Panc1 (cell line): ENCODE data around the gene SGPL1. TPM values are rescaled to one million over a fixed set of nuclear protein-coding genes. Genes with fewer than 3 reads are reported as not detected.

Experiments
- ATAC-seq: fragments of 200-7000 bp; cut with Tn5 transposase; 2 replicates; pipeline ENCODE4 v1.9.1; 2020; ENCODE audit warnings: mild to moderate bottlenecking, moderate library complexity
- BruUV-seq: library from RNA; stranded (reverse); fragments of 400-500 nt; replicated peaks from 2 replicates; lab custom pipeline; 2021; lab: Mats Ljungman, UMichigan
- CTCF ChIA-PET: fragments of 300-600 bp; sonication (Branson Sonifier 250); formaldehyde crosslinking; loops from one replicate; lab custom pipeline; 2022; ENCODE audit warnings: antibody characterized with exemption; lab: Charles Lee
- POLR2A ChIA-PET: fragments of 300-600 bp; sonication (Branson Sonifier 250); formaldehyde crosslinking; loops from one replicate; lab custom pipeline; 2022; ENCODE audit warnings: antibody characterized with exemption; lab: Charles Lee
- DNase-seq: peaks from one replicate; pipeline ENCODE4 v3.0.0-alpha.2; 2010; ENCODE audit warnings: low read depth, low spot score
- H3K27ac ChIP-seq: 2 replicates; pipeline ENCODE4 v1.5.1; 2011; ENCODE audit warnings: mild to moderate bottlenecking, low read length, inconsistent platforms
- H3K27me3 ChIP-seq: fragments of 200-500 bp; sonication (Bioruptor generic); 2 replicates; pipeline ENCODE4 v1.6.0; 2014; ENCODE audit warnings: low read length, inconsistent platforms; ENCODE audit not compliant: control insufficient read depth, insufficient read depth
- H3K36me3 ChIP-seq: fragments of 200-500 bp; sonication (Bioruptor generic); 2 replicates; pipeline ENCODE4 v1.5.1; 2014; ENCODE audit warnings: inconsistent platforms, mild to moderate bottlenecking, low read length, moderate library complexity; ENCODE audit not compliant: control insufficient read depth, insufficient read depth
- H3K4me1 ChIP-seq: 2 replicates; pipeline ENCODE4 v1.5.1; 2011; ENCODE audit warnings: inconsistent platforms, mild to moderate bottlenecking, low read length, moderate library complexity; ENCODE audit not compliant: control insufficient read depth, insufficient read depth
- H3K4me3 ChIP-seq, 2 experiments: 2 replicates each; pipeline ENCODE4 v1.5.1; 2011 to 2012; ENCODE audit warnings: low read depth in 2 of 2, low read length in 2 of 2, mild to moderate bottlenecking in 2 of 2, inconsistent platforms in 1 of 2, moderate library complexity in 1 of 2
- H3K9me3 ChIP-seq: fragments of 200-500 bp; sonication (Bioruptor generic); 2 replicates; pipeline ENCODE4 v1.5.1; 2014; ENCODE audit warnings: low read depth, mild to moderate bottlenecking, inconsistent platforms, low read length, moderate library complexity; ENCODE audit not compliant: control insufficient read depth, insufficient read depth
- POLR2AphosphoS5 ChIP-seq: IDR thresholded peaks from 2 replicates; pipeline ENCODE4 v1.6.1; 2012; ENCODE audit warnings: mild to moderate bottlenecking, low read depth, low read length, moderate library complexity
- SIN3A ChIP-seq: IDR thresholded peaks from 2 replicates; pipeline ENCODE4 v1.6.1; 2012; ENCODE audit warnings: low read depth, mild to moderate bottlenecking, low read length, moderate library complexity, borderline replicate concordance; ENCODE audit not compliant: insufficient read depth
- TCF7L2 ChIP-seq: IDR thresholded peaks from 2 replicates; pipeline ENCODE4 v1.6.1; 2011; ENCODE audit warnings: mild to moderate bottlenecking, low read depth, low read length, inconsistent platforms
- in situ Hi-C: cut with HindIII; loops from 2 replicates; pipeline ENCODE4 v1.10.0; 2016; ENCODE audit warnings: low sequenced_read_pairs, low pct_unique_long_range_greater_than_20kb
- intact Hi-C: fragments of 100-400 bp; cut with micrococcal nuclease; formaldehyde crosslinking; loops from one replicate; pipeline ENCODE4 v1.10.0; 2022; ENCODE audit not compliant: unreplicated experiment
- total RNA-seq: library from RNA; stranded (reverse); gene quantifications from one replicate; pipeline ENCODE4 v1.2.1, GENCODE V29; 2021; ENCODE audit not compliant: unreplicated experiment
- TF ChIP-seq, protein P1 (sequence below): fragments of 450-650 bp; IDR thresholded peaks from 2 replicates; pipeline ENCODE4 v1.5.1; 2017; ENCODE audit warnings: mild to moderate bottlenecking
- TF ChIP-seq, protein P2 (sequence below), 2 experiments: IDR thresholded peaks; 2 replicates each; pipeline ENCODE4 v1.6.1; 2011 to 2012; ENCODE audit warnings: low read depth in 2 of 2, control low read depth in 1 of 2, low read length in 1 of 2, mild to moderate bottlenecking in 1 of 2, moderate library complexity in 1 of 2; ENCODE audit not compliant: insufficient read depth in 1 of 2

SGPL1 gene
- total RNA-seq, 1 experiment from 2014 or later, result 103 TPM

- H3K4me1 ChIP-seq, result peaks cover 2% of the 10 kb centered on the region; the same call in 1 of the 2 replicates
Measured at GRCh38 chr10:70843776-70844489, 28.2 kb downstream of the SGPL1 start.

DNA sequence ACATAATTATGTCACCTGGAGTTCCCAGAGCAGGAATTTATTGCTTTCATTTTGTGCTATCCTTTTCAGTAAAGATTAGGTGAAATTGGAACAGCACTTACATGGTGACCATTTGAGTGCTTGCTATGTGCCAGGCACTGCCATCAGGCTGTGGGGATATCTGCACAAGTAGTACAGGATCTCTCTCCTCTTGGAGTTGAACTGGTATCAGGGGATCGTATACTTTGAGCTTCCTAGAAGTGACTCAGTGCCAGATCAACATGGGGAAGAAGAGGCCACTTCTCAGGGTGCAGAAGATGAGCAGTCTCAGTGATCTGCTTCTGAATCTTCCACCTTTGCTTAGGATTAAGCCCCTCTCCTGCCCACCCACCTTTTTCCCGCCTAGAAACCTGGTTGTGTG, 29.5 kb downstream of the SGPL1 start:
- Histone ChIP-seq H3K4me1 (peaks cover 15% of the 10 kb centered on the region), H3K4me3 (no peak overlapping the region), H3K9me3 (no peaks in the 10 kb centered on the region), H3K27me3 (no peaks in the 10 kb centered on the region), H3K36me3 (no peaks in the 10 kb centered on the region; the same call in 1 of the 2 replicates), H3K27ac (no peak overlapping the region)
- intact Hi-C loops (no loop called here), in situ Hi-C loops (no loop called here)
- CTCF ChIA-PET, result no interaction called here
- no TSS peak for BruUV-seq
- POLR2A ChIA-PET, result no interaction called here
- TF ChIP-seq TCF7L2 (no peak), POLR2AphosphoS5 (no peak), SIN3A (no peak)
- TF ChIP-seq, protein P1, sequence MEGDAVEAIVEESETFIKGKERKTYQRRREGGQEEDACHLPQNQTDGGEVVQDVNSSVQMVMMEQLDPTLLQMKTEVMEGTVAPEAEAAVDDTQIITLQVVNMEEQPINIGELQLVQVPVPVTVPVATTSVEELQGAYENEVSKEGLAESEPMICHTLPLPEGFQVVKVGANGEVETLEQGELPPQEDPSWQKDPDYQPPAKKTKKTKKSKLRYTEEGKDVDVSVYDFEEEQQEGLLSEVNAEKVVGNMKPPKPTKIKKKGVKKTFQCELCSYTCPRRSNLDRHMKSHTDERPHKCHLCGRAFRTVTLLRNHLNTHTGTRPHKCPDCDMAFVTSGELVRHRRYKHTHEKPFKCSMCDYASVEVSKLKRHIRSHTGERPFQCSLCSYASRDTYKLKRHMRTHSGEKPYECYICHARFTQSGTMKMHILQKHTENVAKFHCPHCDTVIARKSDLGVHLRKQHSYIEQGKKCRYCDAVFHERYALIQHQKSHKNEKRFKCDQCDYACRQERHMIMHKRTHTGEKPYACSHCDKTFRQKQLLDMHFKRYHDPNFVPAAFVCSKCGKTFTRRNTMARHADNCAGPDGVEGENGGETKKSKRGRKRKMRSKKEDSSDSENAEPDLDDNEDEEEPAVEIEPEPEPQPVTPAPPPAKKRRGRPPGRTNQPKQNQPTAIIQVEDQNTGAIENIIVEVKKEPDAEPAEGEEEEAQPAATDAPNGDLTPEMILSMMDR, result no peak
- TF ChIP-seq, protein P2, sequence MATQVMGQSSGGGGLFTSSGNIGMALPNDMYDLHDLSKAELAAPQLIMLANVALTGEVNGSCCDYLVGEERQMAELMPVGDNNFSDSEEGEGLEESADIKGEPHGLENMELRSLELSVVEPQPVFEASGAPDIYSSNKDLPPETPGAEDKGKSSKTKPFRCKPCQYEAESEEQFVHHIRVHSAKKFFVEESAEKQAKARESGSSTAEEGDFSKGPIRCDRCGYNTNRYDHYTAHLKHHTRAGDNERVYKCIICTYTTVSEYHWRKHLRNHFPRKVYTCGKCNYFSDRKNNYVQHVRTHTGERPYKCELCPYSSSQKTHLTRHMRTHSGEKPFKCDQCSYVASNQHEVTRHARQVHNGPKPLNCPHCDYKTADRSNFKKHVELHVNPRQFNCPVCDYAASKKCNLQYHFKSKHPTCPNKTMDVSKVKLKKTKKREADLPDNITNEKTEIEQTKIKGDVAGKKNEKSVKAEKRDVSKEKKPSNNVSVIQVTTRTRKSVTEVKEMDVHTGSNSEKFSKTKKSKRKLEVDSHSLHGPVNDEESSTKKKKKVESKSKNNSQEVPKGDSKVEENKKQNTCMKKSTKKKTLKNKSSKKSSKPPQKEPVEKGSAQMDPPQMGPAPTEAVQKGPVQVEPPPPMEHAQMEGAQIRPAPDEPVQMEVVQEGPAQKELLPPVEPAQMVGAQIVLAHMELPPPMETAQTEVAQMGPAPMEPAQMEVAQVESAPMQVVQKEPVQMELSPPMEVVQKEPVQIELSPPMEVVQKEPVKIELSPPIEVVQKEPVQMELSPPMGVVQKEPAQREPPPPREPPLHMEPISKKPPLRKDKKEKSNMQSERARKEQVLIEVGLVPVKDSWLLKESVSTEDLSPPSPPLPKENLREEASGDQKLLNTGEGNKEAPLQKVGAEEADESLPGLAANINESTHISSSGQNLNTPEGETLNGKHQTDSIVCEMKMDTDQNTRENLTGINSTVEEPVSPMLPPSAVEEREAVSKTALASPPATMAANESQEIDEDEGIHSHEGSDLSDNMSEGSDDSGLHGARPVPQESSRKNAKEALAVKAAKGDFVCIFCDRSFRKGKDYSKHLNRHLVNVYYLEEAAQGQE (IDR thresholded peaks at IDR 0.05; ENCODE audit: insufficient read depth in 1 of 2, low read depth in 2 of 2, low read length in 1 of 2), result no peak
- ATAC-seq (no peak), DNase-seq (no peak)

More at GRCh38 chr10:70843776-70844489, 28.2 kb downstream of the SGPL1 start:
- ChIA-PET CTCF (no interaction called here), POLR2A (no interaction called here)
- no peaks in the 10 kb centered on the region; the same call in 1 of the 2 replicates for H3K36me3 ChIP-seq
- no peaks in the 10 kb centered on the region for H3K9me3 ChIP-seq
- H3K27ac ChIP-seq, result no peak overlapping the region
- BruUV-seq, result no TSS peak
- TF ChIP-seq POLR2AphosphoS5 (no peak), SIN3A (no peak), TCF7L2 (no peak)
- TF ChIP-seq, protein P1, result no peak
- TF ChIP-seq, protein P2 (IDR thresholded peaks at IDR 0.05; ENCODE audit: insufficient read depth in 1 of 2, low read depth in 2 of 2, low read length in 1 of 2), result no peak
- ATAC-seq, result no peak
- H3K4me3 ChIP-seq, result no peak overlapping the region
- intact Hi-C loops, result no loop called here
- no peaks in the 10 kb centered on the region for H3K27me3 ChIP-seq
- no peak for DNase-seq
- in situ Hi-C loops, result no loop called here
